Gastroesophageal sphincter (tissue), 3 donors: ENCODE measurements around the gene TAF10.

ENCODE experiments used
- EP300 ChIP-seq: sonication (generic); formaldehyde crosslinking; IDR thresholded peaks from one replicate; pipeline ENCODE4 v1.6.1; 2017; ENCODE audit warnings: antibody characterized with exemption, mild to moderate bottlenecking
- POLR2A ChIP-seq, 2 donors: fragments of 450-650 bp; IDR thresholded peaks; one replicate each; pipeline ENCODE4 v1.6.1; 2017; ENCODE audit warnings: antibody characterized with exemption in 2 of 2, mild to moderate bottlenecking in 2 of 2, moderate library complexity in 1 of 2
- TF ChIP-seq, protein P1 (sequence below), 4 experiments: fragments of 200-600 bp in 2 of 4; fragments of 450-650 bp in 2 of 4; sonication (generic) in 1 of 4; IDR thresholded peaks; one replicate each; pipeline ENCODE4 v1.5.1; 2017 to 2019; ENCODE audit warnings: antibody characterized with exemption in 4 of 4, mild to moderate bottlenecking in 2 of 4, moderate library complexity in 2 of 4

DNA sequence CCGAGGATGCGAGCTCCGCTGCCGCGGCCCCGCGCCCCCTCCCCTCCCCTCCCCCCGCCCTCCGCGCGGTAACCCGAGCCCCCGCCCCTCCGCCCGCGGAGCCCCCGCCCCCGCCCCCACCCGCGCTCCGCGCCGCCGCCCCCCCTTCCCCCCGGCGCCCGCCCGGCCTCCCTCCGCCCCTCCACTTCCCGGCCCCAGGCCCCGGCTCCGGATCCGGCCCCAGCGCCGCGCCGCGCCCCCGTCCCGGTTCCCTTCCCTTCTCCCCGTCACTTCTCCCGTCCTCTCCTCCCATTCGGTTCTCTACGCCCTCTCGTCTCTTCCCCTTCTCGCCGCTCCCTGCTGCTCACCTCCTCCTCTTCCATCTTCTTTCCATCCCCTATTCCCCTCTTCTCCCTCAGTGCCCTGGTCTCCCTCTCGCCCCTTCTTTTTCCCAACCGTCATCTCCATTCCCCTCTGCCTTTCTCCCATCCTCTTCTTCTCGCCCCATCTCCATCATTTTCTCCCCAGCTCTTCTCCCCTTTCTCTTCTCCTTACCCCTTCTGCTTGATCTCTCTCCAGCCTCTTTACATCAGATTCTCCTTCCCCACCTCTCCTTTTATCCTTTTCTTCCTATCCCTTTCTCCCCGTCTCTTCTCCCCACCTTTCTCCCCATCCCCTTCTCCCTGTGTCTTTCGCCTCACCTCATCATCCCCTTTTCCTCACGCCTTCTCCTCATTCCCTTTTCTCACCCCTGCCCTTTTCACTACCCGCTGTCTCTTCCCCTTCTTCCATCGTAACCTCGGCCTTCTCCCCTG, 44.0 kb upstream of the TAF10 start, which contains the start of gene DCHS1:
- TF ChIP-seq EP300 (no peak), POLR2A (IDR thresholded peaks at IDR 0.05) (no peak)
- TF ChIP-seq, protein P1, sequence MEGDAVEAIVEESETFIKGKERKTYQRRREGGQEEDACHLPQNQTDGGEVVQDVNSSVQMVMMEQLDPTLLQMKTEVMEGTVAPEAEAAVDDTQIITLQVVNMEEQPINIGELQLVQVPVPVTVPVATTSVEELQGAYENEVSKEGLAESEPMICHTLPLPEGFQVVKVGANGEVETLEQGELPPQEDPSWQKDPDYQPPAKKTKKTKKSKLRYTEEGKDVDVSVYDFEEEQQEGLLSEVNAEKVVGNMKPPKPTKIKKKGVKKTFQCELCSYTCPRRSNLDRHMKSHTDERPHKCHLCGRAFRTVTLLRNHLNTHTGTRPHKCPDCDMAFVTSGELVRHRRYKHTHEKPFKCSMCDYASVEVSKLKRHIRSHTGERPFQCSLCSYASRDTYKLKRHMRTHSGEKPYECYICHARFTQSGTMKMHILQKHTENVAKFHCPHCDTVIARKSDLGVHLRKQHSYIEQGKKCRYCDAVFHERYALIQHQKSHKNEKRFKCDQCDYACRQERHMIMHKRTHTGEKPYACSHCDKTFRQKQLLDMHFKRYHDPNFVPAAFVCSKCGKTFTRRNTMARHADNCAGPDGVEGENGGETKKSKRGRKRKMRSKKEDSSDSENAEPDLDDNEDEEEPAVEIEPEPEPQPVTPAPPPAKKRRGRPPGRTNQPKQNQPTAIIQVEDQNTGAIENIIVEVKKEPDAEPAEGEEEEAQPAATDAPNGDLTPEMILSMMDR (IDR thresholded peaks at IDR 0.05): no peak
